VCaP (cell line): ENCODE results near the gene MMP3.

Source experiments
- H3K27ac ChIP-seq: fragments of 450-650 bp; 2 replicates; pipeline ENCODE4 v1.5.1; 2017
- CTCF ChIP-seq: fragments of 450-650 bp; conservative IDR thresholded peaks from 2 replicates; pipeline ENCODE4 v1.5.1; 2017; ENCODE audit warnings: mild to moderate bottlenecking, moderate library complexity

The MMP3 gene

GRCh38 chr11:102788334-102788995 is 54.9 kb downstream of the MMP3 start:
- H3K27ac ChIP-seq: no peak overlapping the region
- TF ChIP-seq CTCF: no peak
